Activated CD8-positive, alpha-beta memory T cell treated with anti-CD3 and anti-CD28 coated beads for 4 hours (primary cell): ENCODE results near the gene NBR1.
"Not testable (repeated sequence)": the region's sequence is repeated elsewhere in the genome, so short reads cannot be mapped to it uniquely, and the experiment has no call there.

Experiments used
- DNase-seq, 2 donors: peaks; one replicate each; pipeline ENCODE4 v3.0.0-alpha.2; 2020; ENCODE audit warnings: low read depth in 2 of 2

The NBR1 gene

GRCh38 chr17:43246456-43246855, 75.4 kb downstream of the NBR1 start:
- not testable (repeated sequence) for DNase-seq
